Fibroblast of skin of abdomen (primary cell): ENCODE measurements around the gene DDRGK1.
"Not testable (repeated sequence)": the region's sequence is repeated elsewhere in the genome, so short reads cannot be mapped to it uniquely, and the experiment has no call there.

Experiments
- DNase-seq: peaks from one replicate; pipeline ENCODE4 v3.0.0-alpha.2; 2013

DDRGK1 gene

DNA sequence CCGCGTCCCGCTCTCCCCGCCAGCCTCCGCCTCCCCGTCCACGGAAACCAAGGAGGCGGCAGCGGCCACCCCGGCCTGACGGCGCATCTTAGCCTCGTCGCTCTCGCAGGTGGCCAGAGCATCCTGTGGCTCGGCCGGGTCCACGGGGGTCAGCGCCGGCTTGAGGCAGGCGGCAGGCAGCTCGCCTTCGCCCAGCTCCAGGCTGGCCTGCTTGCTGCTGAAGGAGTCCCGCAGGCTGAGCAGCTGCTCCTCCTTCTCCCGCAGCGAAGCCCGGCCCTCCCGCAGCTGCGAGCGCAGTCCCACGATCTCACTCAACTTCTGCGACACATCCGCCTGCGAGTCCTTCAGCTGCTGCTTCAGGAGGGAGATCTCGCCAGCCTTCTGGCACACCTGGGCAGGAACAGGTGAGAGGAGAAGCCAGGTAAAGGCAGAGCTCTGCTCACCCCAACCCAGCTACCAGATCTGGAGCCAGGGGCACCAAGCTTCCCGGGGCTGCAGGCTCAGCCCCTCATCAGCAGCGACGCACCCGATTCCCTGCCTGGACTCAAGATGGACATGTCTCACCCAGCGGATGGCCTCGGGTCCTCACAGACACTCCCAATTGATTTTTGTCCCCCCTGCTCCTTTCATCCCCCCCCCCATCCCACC lies 39.6 kb downstream of the DDRGK1 start:
- no peak for DNase-seq

GRCh38 chr20:3164043-3164762 lies 40.3 kb downstream of the DDRGK1 start:
- DNase-seq: no peak

GRCh38 chr20:3163099-3164042 lies 41.1 kb downstream of the DDRGK1 start:
- no peak for DNase-seq

DNA sequence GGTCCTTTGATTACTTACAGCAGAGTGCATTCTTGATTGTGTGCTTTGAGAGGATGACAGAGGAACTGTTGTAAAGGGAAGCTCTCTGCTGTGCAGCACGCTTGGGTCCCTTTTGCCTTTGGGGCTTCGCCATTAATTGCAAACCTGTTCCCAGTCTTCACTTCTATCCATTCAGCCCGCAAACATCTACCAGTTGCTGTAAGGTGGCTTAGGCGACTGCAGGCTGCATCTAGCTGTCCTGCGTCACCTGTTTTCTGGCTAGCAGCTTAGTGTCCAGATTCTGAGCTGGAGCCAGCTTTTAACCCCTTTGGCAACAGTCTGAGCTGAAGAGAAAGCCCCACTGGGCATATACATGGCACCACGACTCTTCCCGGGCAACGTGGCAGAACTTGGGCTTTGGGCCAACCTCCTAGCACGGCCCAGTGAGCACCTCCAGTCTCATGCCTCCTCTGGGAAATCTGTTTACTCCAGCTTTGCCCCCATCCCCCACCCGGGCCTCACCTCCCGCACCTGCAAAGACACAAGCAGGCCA lies 42.3 kb downstream of the DDRGK1 start:
- DNase-seq: no peak

- no peak for DNase-seq
These were observed 43.0 kb downstream of the DDRGK1 start for GRCh38 chr20:3161316-3162079.

DNA sequence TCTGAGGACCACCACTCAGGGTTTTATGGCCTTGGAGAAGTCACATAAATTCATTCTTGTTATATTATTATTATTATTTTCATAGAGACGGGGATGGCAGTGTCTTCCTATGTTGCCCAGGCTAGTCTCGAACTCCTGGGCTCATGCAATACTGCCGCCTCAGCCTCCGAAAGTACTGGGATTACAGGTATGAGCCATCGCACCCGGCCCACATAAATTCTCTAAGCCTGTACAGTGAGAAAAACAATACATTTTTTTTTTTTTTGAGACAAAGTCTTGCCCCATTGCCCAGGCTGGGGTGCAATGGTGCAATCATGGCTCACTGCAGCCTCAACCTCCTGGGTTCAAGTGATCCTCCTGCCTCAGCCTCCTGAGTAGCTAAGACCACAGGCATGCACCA lies 44.1 kb downstream of the DDRGK1 start:
- DNase-seq: no peak

GRCh38 chr20:3158968-3159431 lies 45.5 kb downstream of the DDRGK1 start:
- no peak for DNase-seq

DNA sequence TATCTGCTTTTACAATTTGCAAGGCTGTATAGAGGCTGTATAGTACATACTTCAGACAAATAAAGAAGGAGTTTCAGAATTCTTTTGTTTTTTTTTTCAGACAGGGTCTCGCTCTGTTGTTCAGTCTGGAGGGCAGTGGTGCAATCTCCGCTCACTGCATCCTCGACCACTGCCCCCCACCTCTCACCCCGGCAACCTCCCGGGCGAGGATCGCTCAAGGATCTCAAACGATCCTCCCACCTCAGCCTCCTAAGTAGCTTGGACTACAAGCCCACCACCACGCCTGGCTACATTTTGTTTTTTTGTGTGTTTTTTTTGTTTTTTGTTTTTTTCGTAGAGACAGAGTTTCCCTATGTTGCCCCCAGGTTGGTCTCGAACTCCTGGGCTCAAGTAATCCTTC lies 46.7 kb downstream of the DDRGK1 start:
- DNase-seq: no peak

DNA sequence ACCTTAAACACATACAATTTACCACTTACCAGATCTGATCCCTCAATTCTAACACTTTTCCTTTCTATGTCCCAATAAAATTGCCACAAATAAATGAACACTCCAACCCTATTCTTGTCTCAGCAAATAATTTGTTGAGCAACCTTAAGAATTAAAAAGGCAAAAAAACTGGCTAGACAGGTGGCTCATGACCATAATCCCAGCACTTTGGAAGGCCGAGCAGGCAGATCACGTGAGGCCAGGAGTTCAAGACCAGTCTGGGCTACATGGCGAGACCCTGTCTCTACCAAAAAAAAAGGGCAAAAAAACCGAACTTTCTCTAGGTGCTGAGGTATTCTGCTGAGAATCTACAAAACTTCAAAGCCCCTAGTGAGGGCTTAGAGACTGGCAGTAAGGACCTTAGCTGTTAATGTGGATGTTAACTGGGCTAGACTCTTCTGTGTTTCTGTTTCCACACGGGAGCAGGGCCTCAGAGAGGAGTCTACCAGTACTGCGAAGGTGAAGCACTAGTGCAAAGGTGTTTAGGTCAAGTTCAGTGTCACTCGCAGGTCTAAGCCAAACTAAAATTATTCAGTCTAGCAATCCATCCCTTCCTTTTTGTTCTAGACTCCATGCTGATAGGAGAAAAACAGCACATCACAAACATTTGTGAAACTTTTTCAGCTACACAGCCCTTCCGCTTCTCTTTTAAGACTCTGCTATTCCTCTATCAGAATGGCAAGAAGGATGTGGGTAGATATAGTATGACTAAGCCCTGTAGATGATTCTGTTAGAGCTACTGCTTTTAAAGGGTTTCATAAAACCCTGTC lies 47.5 kb downstream of the DDRGK1 start:
- DNase-seq: no peak

DNA sequence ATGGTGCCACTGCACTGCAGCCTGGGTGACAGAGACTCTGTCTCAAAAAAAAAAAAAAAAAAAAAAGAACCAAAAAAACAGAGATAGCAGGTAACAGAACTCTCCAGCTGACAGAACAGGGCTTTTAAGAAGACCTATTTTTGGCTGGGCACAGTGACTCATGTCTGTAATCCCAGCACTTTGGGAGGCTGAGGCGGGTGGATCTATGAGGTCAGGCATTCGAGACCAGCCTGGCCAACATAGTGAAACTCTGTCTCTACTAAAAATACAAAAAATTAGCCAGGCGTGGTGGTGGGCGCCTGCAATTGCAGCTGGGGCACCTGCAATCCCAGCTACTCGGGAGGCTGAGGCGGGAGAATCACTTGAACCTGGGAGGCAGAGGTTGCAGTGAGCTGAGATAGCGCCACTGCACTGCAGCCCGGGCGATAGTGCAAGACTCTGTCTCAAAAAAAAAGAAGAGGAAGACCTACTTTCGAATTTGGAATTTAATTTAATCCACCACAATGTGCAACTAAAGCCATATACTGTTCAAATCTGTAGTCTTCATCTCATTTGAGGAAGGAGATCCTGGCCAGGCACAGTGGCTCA lies 52.3 kb downstream of the DDRGK1 start:
- DNase-seq: not testable (repeated sequence)

DNA sequence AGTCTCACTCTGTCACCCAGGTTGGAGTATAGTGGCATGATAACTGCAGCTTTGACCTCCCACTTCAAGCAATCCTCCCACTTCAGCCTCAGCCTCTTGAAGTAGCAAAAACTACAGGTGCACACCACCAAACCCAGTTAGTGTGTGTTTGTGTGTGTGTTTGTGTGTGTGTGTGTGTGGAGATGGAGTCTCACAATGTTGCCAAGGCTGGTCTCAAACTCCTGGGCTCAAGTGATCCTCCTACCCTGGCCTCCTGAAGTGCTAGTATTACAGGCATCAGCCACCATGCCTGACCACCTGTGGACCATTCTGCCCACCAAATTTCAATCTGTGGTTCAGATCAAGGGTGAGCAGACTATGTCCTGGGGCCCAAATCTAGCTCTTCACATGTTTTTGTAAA lies 53.6 kb downstream of the DDRGK1 start:
- DNase-seq: no peak

DNA sequence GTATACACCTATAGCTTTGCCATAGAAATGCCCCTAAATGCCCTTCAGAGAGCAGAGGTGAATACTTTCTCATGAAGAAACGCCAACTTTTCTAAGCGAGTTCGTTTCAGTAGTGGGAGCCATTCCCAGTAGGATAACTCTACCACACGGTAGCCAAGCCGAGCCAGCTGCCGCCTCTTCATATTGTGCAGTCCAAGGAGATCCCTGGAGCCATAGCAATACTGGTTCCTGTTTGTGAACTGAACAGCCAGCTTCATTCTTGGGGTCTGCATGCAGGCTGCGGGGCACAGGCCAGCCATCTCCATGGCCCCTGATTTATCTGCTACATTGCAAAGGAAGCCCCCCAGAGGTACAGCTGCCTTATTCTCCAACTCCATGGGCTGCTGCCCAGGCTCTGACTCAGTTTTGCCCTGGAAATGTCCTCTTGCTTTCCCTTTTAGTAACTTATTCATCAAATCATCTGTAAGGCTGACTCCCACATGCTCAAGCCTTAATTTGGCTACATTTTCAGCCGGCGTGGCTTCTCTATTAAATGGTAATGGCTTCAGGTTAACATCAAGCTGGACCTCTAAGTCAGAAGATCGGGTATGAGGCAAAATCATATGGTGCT lies 57.6 kb downstream of the DDRGK1 start:
- DNase-seq: no peak

- DNase-seq: no peak
These were observed 62.7 kb downstream of the DDRGK1 start for GRCh38 chr20:3141757-3142156.
